ENCODE results near the gene UBASH3A. TPM values are rescaled to one million over a fixed set of nuclear protein-coding genes. Genes with fewer than 3 reads are reported as not detected.

UBASH3A gene
- polyA plus RNA-seq, 2 of the 4 experiments (the other 2 are of a cell fraction) = not detected

DNA sequence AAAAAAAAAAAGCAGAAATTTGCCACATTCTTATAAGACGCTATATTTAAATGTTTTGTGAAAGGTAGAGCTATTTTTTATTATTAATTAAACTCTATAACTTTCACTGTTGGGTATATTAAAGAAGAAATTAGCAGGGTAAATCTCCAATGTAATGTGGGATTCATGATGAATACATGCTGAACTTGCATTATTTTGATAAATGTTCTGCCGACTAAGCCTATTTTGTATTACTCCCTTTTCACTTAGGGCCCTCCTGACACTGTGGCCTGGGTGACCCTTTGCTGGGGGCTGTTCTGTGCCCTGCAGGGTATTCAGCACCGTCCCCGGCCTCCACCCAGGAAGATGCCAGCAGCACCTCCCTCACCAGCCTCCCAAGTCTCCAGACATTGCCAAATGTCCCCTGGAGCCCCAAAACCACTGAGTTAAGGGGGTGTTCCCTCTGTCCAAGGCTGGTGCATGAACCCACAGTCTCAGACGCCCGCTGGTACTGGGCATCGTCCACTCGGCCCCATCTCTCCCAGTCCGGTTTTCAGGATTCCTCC lies 69.9 kb downstream of the UBASH3A start:
- Histone ChIP-seq H3K9me3 (no peaks in the 10 kb centered on the region), H3K4me3 (no peak overlapping the region), H3K4me2 (peak overlapping the region; percentile 67), H3K27ac (peak overlapping the region; percentile 70 to 84), H3K4me1 (peaks cover 14% of the 10 kb centered on the region)
- DNase-seq (ENCODE audit: low read depth in 1 of 2, low spot score in 1 of 2) = no peak
- no peak for FAIRE-seq
- TF ChIP-seq, protein P1, sequence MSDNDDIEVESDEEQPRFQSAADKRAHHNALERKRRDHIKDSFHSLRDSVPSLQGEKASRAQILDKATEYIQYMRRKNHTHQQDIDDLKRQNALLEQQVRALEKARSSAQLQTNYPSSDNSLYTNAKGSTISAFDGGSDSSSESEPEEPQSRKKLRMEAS (IDR thresholded peaks at IDR 0.05) = no peak
- TF ChIP-seq KDM5A (IDR thresholded peaks at IDR 0.05) = no peak
- no peak for TF ChIP-seq CHD4 (IDR thresholded peaks at IDR 0.05; ENCODE audit: borderline replicate concordance)
- TF ChIP-seq RAD21 (conservative IDR thresholded peaks at IDR 0.05 in 1 of 2, IDR thresholded peaks at IDR 0.05 in 1 of 2) = no peak
- TF ChIP-seq FOSL2 (IDR thresholded peaks at IDR 0.05) = no peak
- no peak for TF ChIP-seq FOSL2 (CRISPR knock-in tag; IDR thresholded peaks at IDR 0.05)
- peak; percentile 71 for TF ChIP-seq MAFK (IDR thresholded peaks at IDR 0.05; ENCODE audit: partially characterized antibody)
- TF ChIP-seq NR3C1 (IDR thresholded peaks at IDR 0.05) = no peak
- 78% methylated on average over 7 of the region's 9 CpGs for WGBS (ENCODE audit: missing lambda C conversion rate)
- ATAC-seq = no peak
- ChIA-PET CTCF (no interaction called here), POLR2A (no interaction called here)

DNA sequence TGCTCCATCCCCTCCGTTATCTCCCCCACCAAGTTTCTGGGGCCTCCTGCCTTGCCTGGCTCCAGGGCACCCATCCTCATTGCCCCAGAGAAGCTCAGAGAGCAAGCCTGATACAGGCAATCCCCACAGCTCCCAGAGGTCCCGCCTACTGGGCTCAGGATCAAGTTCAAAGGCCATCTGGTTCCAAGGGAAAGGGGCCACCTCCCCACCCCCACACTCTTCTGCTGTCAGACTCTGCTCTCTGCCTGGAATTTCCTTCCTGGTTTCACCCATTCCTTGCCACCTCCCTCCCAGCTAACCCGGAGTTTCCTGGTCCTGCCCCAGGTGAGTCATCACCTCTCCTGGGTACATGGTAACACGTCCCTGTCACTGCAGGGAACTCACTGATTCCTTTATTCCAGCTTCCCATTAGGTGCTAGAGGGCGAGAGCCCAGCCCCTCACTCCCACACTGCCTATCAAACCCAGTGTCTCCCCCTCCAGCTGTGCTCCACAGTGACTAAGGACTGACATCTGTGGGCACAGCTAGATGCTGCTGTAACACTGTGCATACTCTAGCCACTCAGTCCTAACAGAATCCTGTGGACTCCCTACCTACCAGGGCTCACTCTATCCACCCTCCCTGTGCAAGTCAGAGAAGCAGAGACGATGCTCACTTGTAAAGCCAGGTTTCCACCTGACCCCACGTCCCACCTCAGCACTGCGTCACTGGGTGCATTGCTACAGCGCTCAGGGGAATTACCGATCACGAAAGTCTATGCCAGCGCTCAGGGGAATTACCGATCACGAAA lies 70.5 kb downstream of the UBASH3A start:
- Histone ChIP-seq H3K4me2 (peak overlapping the region; percentile 67), H3K4me3 (no peak overlapping the region), H3K4me1 (peaks cover 14% of the 10 kb centered on the region), H3K27ac (peak overlapping the region; percentile 70 to 84), H3K9me3 (no peaks in the 10 kb centered on the region)
- 65% methylated on average over 13 of the region's 14 CpGs for WGBS (ENCODE audit: missing lambda C conversion rate)
- FAIRE-seq (no peak), DNase-seq (ENCODE audit: low read depth in 1 of 2, low spot score in 1 of 2) (peak; percentile 67 to 68), ATAC-seq (peak; percentile 90 to 91)
- TF ChIP-seq FOSL2 (IDR thresholded peaks at IDR 0.05) (no peak), FOSL2 (CRISPR knock-in tag; IDR thresholded peaks at IDR 0.05) (peak; percentile 76), FOSB (CRISPR knock-in tag; IDR thresholded peaks at IDR 0.05) (no peak)
- POLR2A ChIA-PET = no interaction called here
- CTCF ChIA-PET = no interaction called here

DNA sequence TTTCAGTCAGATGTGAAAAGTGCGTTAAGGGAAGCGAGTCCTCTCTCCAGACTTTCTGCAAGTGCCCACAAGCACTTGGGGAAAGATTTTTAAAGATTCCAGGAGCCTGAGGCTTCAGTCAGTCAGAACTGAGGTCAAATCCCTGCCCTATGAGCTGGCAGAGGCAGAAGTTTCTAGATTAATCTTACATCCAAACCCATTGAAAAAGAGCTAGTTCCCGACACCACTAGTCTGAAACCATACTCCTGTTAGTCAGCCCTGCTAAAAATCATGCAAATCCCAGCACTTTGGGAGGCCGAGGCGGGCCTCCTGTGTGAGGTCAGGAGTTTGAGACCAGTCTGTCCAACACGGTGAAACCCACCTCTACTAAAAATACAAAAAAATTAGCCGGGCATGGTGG lies 71.3 kb downstream of the UBASH3A start:
- CTCF ChIA-PET = no interaction called here
- POLR2A ChIA-PET = no interaction called here

More for the DNA sequence above, 71.3 kb downstream of the UBASH3A start:
- Histone ChIP-seq H3K27ac (no peak overlapping the region), H3K4me2 (no peak overlapping the region), H3K4me1 (peaks cover 14% of the 10 kb centered on the region), H3K4me3 (no peak overlapping the region), H3K9me3 (no peaks in the 10 kb centered on the region)
- FAIRE-seq = no peak
- no peak for ATAC-seq
- DNase-seq (ENCODE audit: low read depth in 1 of 2, low spot score in 1 of 2) = no peak
- no peak for TF ChIP-seq CBX2 (IDR thresholded peaks at IDR 0.05; ENCODE audit: borderline replicate concordance, low read depth)
- TF ChIP-seq RNF2 (IDR thresholded peaks at IDR 0.05; ENCODE audit: borderline replicate concordance, low read depth) = no peak
- no peak for TF ChIP-seq RFX5 (IDR thresholded peaks at IDR 0.05)
- no peak for TF ChIP-seq KDM1A (IDR thresholded peaks at IDR 0.05; ENCODE audit: low read depth)
- no peak for TF ChIP-seq MAFK (IDR thresholded peaks at IDR 0.05; ENCODE audit: partially characterized antibody)
- no peak for TF ChIP-seq RARB (CRISPR knock-in tag; IDR thresholded peaks at IDR 0.05)
- TF ChIP-seq CHD4 (IDR thresholded peaks at IDR 0.05; ENCODE audit: borderline replicate concordance) = no peak
- no peak for TF ChIP-seq NR3C1 (IDR thresholded peaks at IDR 0.05)
- TF ChIP-seq HEYL (CRISPR knock-in tag; IDR thresholded peaks at IDR 0.05) = no peak
- TF ChIP-seq HOXB5 (CRISPR knock-in tag; IDR thresholded peaks at IDR 0.05) = no peak
- TF ChIP-seq TFCP2L1 (CRISPR knock-in tag; IDR thresholded peaks at IDR 0.05) = no peak
- TF ChIP-seq, protein P2, sequence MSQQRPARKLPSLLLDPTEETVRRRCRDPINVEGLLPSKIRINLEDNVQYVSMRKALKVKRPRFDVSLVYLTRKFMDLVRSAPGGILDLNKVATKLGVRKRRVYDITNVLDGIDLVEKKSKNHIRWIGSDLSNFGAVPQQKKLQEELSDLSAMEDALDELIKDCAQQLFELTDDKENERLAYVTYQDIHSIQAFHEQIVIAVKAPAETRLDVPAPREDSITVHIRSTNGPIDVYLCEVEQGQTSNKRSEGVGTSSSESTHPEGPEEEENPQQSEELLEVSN (IDR thresholded peaks at IDR 0.05; ENCODE audit: borderline replicate concordance, low read depth) = no peak
- TF ChIP-seq, protein P3, sequence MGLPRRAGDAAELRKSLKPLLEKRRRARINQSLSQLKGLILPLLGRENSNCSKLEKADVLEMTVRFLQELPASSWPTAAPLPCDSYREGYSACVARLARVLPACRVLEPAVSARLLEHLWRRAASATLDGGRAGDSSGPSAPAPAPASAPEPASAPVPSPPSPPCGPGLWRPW (IDR thresholded peaks at IDR 0.05) = no peak
- TF ChIP-seq, protein P4, sequence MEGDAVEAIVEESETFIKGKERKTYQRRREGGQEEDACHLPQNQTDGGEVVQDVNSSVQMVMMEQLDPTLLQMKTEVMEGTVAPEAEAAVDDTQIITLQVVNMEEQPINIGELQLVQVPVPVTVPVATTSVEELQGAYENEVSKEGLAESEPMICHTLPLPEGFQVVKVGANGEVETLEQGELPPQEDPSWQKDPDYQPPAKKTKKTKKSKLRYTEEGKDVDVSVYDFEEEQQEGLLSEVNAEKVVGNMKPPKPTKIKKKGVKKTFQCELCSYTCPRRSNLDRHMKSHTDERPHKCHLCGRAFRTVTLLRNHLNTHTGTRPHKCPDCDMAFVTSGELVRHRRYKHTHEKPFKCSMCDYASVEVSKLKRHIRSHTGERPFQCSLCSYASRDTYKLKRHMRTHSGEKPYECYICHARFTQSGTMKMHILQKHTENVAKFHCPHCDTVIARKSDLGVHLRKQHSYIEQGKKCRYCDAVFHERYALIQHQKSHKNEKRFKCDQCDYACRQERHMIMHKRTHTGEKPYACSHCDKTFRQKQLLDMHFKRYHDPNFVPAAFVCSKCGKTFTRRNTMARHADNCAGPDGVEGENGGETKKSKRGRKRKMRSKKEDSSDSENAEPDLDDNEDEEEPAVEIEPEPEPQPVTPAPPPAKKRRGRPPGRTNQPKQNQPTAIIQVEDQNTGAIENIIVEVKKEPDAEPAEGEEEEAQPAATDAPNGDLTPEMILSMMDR (IDR thresholded peaks at IDR 0.05) = no peak
- TF ChIP-seq TP53 (CRISPR knock-in tag; IDR thresholded peaks at IDR 0.05) = no peak
- TF ChIP-seq KDM5A (IDR thresholded peaks at IDR 0.05) = no peak
- TF ChIP-seq, protein P5, sequence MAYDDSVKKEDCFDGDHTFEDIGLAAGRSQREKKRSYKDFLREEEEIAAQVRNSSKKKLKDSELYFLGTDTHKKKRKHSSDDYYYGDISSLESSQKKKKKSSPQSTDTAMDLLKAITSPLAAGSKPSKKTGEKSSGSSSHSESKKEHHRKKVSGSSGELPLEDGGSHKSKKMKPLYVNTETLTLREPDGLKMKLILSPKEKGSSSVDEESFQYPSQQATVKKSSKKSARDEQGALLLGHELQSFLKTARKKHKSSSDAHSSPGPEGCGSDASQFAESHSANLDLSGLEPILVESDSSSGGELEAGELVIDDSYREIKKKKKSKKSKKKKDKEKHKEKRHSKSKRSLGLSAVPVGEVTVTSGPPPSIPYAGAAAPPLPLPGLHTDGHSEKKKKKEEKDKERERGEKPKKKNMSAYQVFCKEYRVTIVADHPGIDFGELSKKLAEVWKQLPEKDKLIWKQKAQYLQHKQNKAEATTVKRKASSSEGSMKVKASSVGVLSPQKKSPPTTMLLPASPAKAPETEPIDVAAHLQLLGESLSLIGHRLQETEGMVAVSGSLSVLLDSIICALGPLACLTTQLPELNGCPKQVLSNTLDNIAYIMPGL (CRISPR knock-in tag; IDR thresholded peaks at IDR 0.05; ENCODE audit: borderline replicate concordance) = no peak
- TF ChIP-seq ZSCAN20 (CRISPR knock-in tag; IDR thresholded peaks at IDR 0.05) = no peak
- no peak for TF ChIP-seq HOXB13 (CRISPR knock-in tag; IDR thresholded peaks at IDR 0.05; ENCODE audit: low read depth)
- WGBS (ENCODE audit: missing lambda C conversion rate) = 90% methylated on average over 7 of the region's 7 CpGs

Measured in A549 (cell line).